Inflammatory macrophage (primary cell): ENCODE measurements around the gene KRTAP10-10.

ENCODE experiments used
- DNase-seq, 2 donors: peaks; one replicate each; pipeline ENCODE4 v3.0.0-alpha.2; 2020 to 2022

Gene KRTAP10-10

GRCh38 chr21:44686000-44686781 lies 49.0 kb downstream of the KRTAP10-10 start:
- no peak for DNase-seq

GRCh38 chr21:44686843-44687561 lies 49.8 kb downstream of the KRTAP10-10 start:
- no peak for DNase-seq

- DNase-seq: no peak
Observed at GRCh38 chr21:44687671-44688070, 50.5 kb downstream of the KRTAP10-10 start.
